Breast epithelium (tissue), 3 donors: ENCODE results near the gene SLC22A15.
A peak's percentile ranks its signal among the peaks of the same experiment; 100 is the strongest.

Experiments used
- POLR2A ChIP-seq: fragments of 450-650 bp; IDR thresholded peaks from one replicate; pipeline ENCODE4 v1.6.1; 2016; ENCODE audit warnings: antibody characterized with exemption, mild to moderate bottlenecking, moderate library complexity
- TF ChIP-seq, protein P1 (sequence below), 3 donors: fragments of 450-650 bp; IDR thresholded peaks; one replicate each; pipeline ENCODE4 v1.5.1; 2016 to 2017; ENCODE audit warnings: antibody characterized with exemption in 3 of 3, mild to moderate bottlenecking in 3 of 3, moderate library complexity in 3 of 3

DNA sequence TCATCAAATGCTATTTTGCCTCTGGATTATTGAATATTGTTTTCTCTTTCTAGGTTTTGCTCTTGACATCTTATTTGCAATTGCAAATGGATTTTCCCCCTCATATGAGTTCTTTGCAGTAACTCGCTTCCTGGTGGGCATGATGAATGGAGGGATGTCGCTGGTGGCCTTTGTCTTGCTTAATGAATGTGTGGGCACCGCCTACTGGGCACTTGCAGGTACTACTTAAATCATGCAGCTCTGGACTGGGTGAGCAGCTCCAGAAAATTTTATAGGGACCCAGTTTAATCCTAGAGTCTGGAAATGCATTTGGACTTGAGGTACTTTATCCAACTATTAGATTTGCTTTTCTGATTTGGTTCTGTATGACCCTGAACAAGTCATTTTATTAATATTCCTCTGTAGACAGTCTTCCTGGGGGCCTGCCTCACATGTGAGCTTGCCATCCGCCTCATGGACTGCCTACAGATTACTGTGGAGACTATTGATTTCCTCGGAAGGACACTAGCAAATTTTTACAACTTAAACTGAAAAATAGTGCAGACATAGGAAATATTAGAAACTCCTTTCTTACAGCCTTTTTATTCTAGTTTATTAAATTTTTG, 44.5 kb downstream of the SLC22A15 start:
- TF ChIP-seq, protein P1, sequence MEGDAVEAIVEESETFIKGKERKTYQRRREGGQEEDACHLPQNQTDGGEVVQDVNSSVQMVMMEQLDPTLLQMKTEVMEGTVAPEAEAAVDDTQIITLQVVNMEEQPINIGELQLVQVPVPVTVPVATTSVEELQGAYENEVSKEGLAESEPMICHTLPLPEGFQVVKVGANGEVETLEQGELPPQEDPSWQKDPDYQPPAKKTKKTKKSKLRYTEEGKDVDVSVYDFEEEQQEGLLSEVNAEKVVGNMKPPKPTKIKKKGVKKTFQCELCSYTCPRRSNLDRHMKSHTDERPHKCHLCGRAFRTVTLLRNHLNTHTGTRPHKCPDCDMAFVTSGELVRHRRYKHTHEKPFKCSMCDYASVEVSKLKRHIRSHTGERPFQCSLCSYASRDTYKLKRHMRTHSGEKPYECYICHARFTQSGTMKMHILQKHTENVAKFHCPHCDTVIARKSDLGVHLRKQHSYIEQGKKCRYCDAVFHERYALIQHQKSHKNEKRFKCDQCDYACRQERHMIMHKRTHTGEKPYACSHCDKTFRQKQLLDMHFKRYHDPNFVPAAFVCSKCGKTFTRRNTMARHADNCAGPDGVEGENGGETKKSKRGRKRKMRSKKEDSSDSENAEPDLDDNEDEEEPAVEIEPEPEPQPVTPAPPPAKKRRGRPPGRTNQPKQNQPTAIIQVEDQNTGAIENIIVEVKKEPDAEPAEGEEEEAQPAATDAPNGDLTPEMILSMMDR (IDR thresholded peaks at IDR 0.05), result peak; percentile 25 to 36 (median 33)
- no peak for TF ChIP-seq POLR2A
